Prostate gland (tissue), 2 donors: Measurements from ENCODE around the gene MYO5C. TPM values are rescaled to one million over a fixed set of nuclear protein-coding genes. Genes with fewer than 3 reads are reported as not detected.

ENCODE experiments used
- DNase-seq: peaks from one replicate; pipeline ENCODE4 v3.0.0-alpha.2; 2019; ENCODE audit warnings: low spot score
- H3K27ac ChIP-seq, 2 donors: fragments of 200-600 bp; sonication (generic); 2 replicates each; pipeline ENCODE4 v1.5.1; 2017 to 2019
- H3K27me3 ChIP-seq: fragments of 200-600 bp; sonication (generic); replicated peaks from 2 replicates; pipeline ENCODE4 v1.5.1; 2019; ENCODE audit not compliant: insufficient read depth
- H3K36me3 ChIP-seq, 2 donors: fragments of 200-600 bp; sonication (generic); 1 replicate in 1 of 2; 2 replicates in 1 of 2; pipeline versions ENCODE4 v1.5.1 to v1.8.1; 2017 to 2019
- H3K4me1 ChIP-seq: fragments of 200-600 bp; sonication (generic); replicated peaks from 2 replicates; pipeline ENCODE4 v1.5.1; 2019
- H3K4me3 ChIP-seq, 2 donors: fragments of 200-600 bp; sonication (generic); 2 replicates each; pipeline ENCODE4 v1.5.1; 2017 to 2019
- H3K9me3 ChIP-seq: fragments of 200-600 bp; sonication (generic); 2 replicates; pipeline ENCODE4 v1.5.1; 2017
- POLR2A ChIP-seq: fragments of 450-650 bp; IDR thresholded peaks from one replicate; pipeline ENCODE4 v1.6.1; 2016; ENCODE audit warnings: antibody characterized with exemption, mild to moderate bottlenecking
- POLR2AphosphoS5 ChIP-seq: sonication (generic); formaldehyde crosslinking; IDR thresholded peaks from one replicate; pipeline ENCODE4 v1.6.1; 2017; ENCODE audit warnings: antibody characterized with exemption
- WGBS: methylation state at CpG from one replicate; pipeline ENCODE4 v1.1.5; 2018; 5-methylcytosine and 5-hydroxymethylcytosine counted together
- intact Hi-C: fragments of 100-400 bp; cut with DNase I; formaldehyde crosslinking; loops from one replicate; pipeline ENCODE4 v1.14.2; 2022
- total RNA-seq, 2 donors: library from RNA; depleted of rRNA; stranded (reverse); fragments of >200 nt; gene quantifications; one replicate each; pipeline ENCODE4 v1.1.0, GENCODE V29; 2016
- TF ChIP-seq, protein P1 (sequence below), 4 experiments: fragments of 200-600 bp in 2 of 4; fragments of 450-650 bp in 2 of 4; sonication (generic) in 2 of 4; IDR thresholded peaks; 1 replicate in 3 of 4; 2 replicates in 1 of 4; pipeline ENCODE4 v1.5.1; 2016 to 2019; ENCODE audit warnings: antibody characterized with exemption in 4 of 4, mild to moderate bottlenecking in 2 of 4, moderate library complexity in 2 of 4

MYO5C gene
- total RNA-seq, 2 donors from 2014 or later: 53.5 to 59.9 TPM

GRCh38 chr15:52301265-52301847, 5.8 kb upstream of the MYO5C start:
- H3K27ac ChIP-seq: no peak overlapping the region
- TF ChIP-seq, protein P1, sequence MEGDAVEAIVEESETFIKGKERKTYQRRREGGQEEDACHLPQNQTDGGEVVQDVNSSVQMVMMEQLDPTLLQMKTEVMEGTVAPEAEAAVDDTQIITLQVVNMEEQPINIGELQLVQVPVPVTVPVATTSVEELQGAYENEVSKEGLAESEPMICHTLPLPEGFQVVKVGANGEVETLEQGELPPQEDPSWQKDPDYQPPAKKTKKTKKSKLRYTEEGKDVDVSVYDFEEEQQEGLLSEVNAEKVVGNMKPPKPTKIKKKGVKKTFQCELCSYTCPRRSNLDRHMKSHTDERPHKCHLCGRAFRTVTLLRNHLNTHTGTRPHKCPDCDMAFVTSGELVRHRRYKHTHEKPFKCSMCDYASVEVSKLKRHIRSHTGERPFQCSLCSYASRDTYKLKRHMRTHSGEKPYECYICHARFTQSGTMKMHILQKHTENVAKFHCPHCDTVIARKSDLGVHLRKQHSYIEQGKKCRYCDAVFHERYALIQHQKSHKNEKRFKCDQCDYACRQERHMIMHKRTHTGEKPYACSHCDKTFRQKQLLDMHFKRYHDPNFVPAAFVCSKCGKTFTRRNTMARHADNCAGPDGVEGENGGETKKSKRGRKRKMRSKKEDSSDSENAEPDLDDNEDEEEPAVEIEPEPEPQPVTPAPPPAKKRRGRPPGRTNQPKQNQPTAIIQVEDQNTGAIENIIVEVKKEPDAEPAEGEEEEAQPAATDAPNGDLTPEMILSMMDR (IDR thresholded peaks at IDR 0.05): no peak
- no peak for TF ChIP-seq POLR2AphosphoS5
- no peak for TF ChIP-seq POLR2A

DNA sequence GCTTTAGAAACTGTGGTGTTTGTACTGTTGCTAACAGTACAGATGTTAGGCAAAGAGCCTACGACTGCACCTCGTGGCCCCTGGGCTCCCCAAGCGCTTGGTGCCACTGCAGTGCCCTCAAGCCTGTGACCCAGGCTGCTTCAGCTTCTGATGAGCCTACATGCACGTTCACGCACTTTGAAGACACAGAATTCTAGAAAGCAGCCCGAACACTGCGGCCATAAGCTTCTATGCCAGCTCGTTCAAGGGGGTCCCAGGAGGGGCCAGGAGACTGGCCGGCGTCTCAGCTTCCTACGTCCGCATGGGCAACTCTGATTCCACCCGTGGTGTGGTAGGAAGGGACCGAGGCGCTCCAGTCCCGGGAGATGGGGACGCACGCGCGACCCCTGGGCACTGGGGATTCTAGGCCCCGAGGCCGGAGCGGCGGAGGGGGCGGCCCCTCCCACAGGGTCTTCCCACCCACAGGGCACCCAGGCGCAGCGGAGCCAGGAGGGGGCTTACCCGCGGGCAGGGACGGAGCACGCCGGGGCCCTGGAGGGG, 653 bp downstream of the MYO5C start:
- intact Hi-C loops: no loop called here
- 4% methylated on average over 20 of the region's 32 CpGs for WGBS
- TF ChIP-seq POLR2A (no peak), POLR2AphosphoS5 (no peak)
- TF ChIP-seq, protein P1 (IDR thresholded peaks at IDR 0.05): no peak
- no peaks in the 10 kb centered on the region for H3K36me3 ChIP-seq
- peak overlapping the region; percentile 86 to 87 for H3K27ac ChIP-seq
- no peak for DNase-seq
- no peaks in the 10 kb centered on the region for H3K9me3 ChIP-seq
- peak overlapping the region; percentile 74 to 77 for H3K4me3 ChIP-seq
- no peaks in the 10 kb centered on the region for H3K4me1 ChIP-seq
- H3K27me3 ChIP-seq: no peaks in the 10 kb centered on the region

More at GRCh38 chr15:52301265-52301847, 5.8 kb upstream of the MYO5C start:
- Histone ChIP-seq H3K4me1 (no peaks in the 10 kb centered on the region), H3K9me3 (no peaks in the 10 kb centered on the region), H3K27me3 (no peaks in the 10 kb centered on the region), H3K4me3 (no peak overlapping the region), H3K36me3 (no peaks in the 10 kb centered on the region)
- 84% methylated on average over 2 of the region's 2 CpGs for WGBS
- no peak for DNase-seq
- intact Hi-C loops: no loop called here

GRCh38 chr15:52292780-52293392, 2.7 kb downstream of the MYO5C start:
- Histone ChIP-seq H3K4me3 (no peak overlapping the region), H3K36me3 (no peaks in the 10 kb centered on the region), H3K27me3 (no peaks in the 10 kb centered on the region), H3K9me3 (no peaks in the 10 kb centered on the region), H3K27ac (peak overlapping the region; percentile 7 to 13), H3K4me1 (peaks cover 12% of the 10 kb centered on the region)
- intact Hi-C loops: no loop called here
- no peak for TF ChIP-seq POLR2A
- TF ChIP-seq, protein P1 (IDR thresholded peaks at IDR 0.05): peak in 1 of 4 experiments; percentile 14
- no peak for TF ChIP-seq POLR2AphosphoS5
- peak; percentile 25 for DNase-seq
- 83% methylated on average over 7 of the region's 7 CpGs for WGBS

GRCh38 chr15:52291204-52291603, 4.4 kb downstream of the MYO5C start:
- intact Hi-C loops: no loop called here
- Histone ChIP-seq H3K27me3 (no peaks in the 10 kb centered on the region), H3K4me1 (peaks cover 14% of the 10 kb centered on the region), H3K36me3 (no peaks in the 10 kb centered on the region), H3K9me3 (no peaks in the 10 kb centered on the region), H3K27ac (peak overlapping the region; percentile 9 to 95), H3K4me3 (no peak overlapping the region)
- TF ChIP-seq, protein P1 (IDR thresholded peaks at IDR 0.05): no peak
- no peak for TF ChIP-seq POLR2AphosphoS5
- TF ChIP-seq POLR2A: no peak
- no peak for DNase-seq
- WGBS: 66% methylated on average over 4 of the region's 4 CpGs

GRCh38 chr15:52290800-52291199, 4.8 kb downstream of the MYO5C start:
- H3K4me3 ChIP-seq: no peak overlapping the region
- H3K4me1 ChIP-seq: peaks cover 14% of the 10 kb centered on the region
- intact Hi-C loops: no loop called here
- no peaks in the 10 kb centered on the region for H3K36me3 ChIP-seq
- WGBS: 77% methylated on average over 3 of the region's 3 CpGs
- no peak for DNase-seq
- peak overlapping the region; percentile 9 to 95 for H3K27ac ChIP-seq
- TF ChIP-seq, protein P1 (IDR thresholded peaks at IDR 0.05): no peak
- TF ChIP-seq POLR2AphosphoS5 (no peak), POLR2A (no peak)
- no peaks in the 10 kb centered on the region for H3K9me3 ChIP-seq
- H3K27me3 ChIP-seq: no peaks in the 10 kb centered on the region
